GM12878 (cell line): ENCODE measurements around the gene SLC25A48. TPM values are rescaled to one million over a fixed set of nuclear protein-coding genes. Genes with fewer than 3 reads are reported as not detected.

ENCODE experiments used
- ATAC-seq: fragments of 200-7000 bp; cut with Tn5 transposase; 3 replicates; pipeline ENCODE4 v1.9.1; 2020; ENCODE audit warnings: mild to moderate bottlenecking, moderate library complexity
- BruUV-seq: library from RNA; stranded (reverse); fragments of 400-500 nt; replicated peaks from 2 replicates; lab custom pipeline; 2021; lab: Mats Ljungman, UMichigan
- CTCF ChIA-PET: fragments of 300-600 bp; sonication (Branson Sonifier 250); formaldehyde crosslinking; extraction: SDS; loops from one replicate; lab custom pipeline; 2021; ENCODE audit warnings: inconsistent platforms; lab: Yijun Ruan, JAX
- POLR2A ChIA-PET: fragments of 350-600 bp; formaldehyde crosslinking; extraction: SDS; loops from one replicate; lab custom pipeline; 2021; ENCODE audit warnings: inconsistent platforms; lab: Charles Lee
- RAD21 ChIA-PET: fragments of 300-600 bp; sonication (Branson Sonifier 250); formaldehyde crosslinking; loops from one replicate; lab custom pipeline; 2023; ENCODE audit warnings: antibody characterized with exemption; ENCODE audit not compliant: unreplicated experiment; lab: Charles Lee
- SMC1A ChIA-PET: fragments of 300-600 bp; sonication (Branson Sonifier 250); formaldehyde crosslinking; loops from one replicate; lab custom pipeline; 2023; ENCODE audit not compliant: unreplicated experiment, uncharacterized antibody; lab: Charles Lee
- DNase-seq: peaks from one replicate; pipeline ENCODE4 v3.0.0-alpha.2; 2011; ENCODE audit warnings: low read depth, low spot score
- FAIRE-seq: peaks from 3 replicates; lab custom pipeline; 2011; peaks lifted over from hg19 to GRCh38; lab: Jason Lieb, UNC
- H2AFZ ChIP-seq: 2 replicates; pipeline ENCODE4 v1.6.0; 2011; ENCODE audit warnings: low read depth, low read length, control low read depth; ENCODE audit not compliant: control insufficient read depth
- H3K27ac ChIP-seq: 2 replicates; pipeline ENCODE4 v1.5.1; 2011; ENCODE audit warnings: control low read depth; ENCODE audit not compliant: control insufficient read depth, insufficient read depth
- H3K27me3 ChIP-seq, 2 experiments: replicated peaks in 1 of 2; 2 replicates each; pipeline versions ENCODE4 v1.6.0 to v1.6.1; 2011; ENCODE audit warnings: low read length in 1 of 2; ENCODE audit not compliant: control insufficient read depth in 2 of 2, insufficient read depth in 2 of 2
- H3K36me3 ChIP-seq, 2 experiments: 2 replicates each; pipeline ENCODE4 v1.5.1; 2011; ENCODE audit warnings: low read length in 1 of 2; ENCODE audit not compliant: control insufficient read depth in 2 of 2, insufficient read depth in 2 of 2
- H3K4me1 ChIP-seq: 2 replicates; pipeline ENCODE4 v1.6.1; 2011; ENCODE audit warnings: mild to moderate bottlenecking, low read length, moderate library complexity, mixed read lengths; ENCODE audit not compliant: control insufficient read depth, insufficient read depth
- H3K4me2 ChIP-seq: 2 replicates; pipeline ENCODE4 v1.6.0; 2011; ENCODE audit warnings: control low read depth; ENCODE audit not compliant: control insufficient read depth, insufficient read depth
- H3K4me3 ChIP-seq: fragments of 200-600 bp; sonication (generic); 2 replicates; pipeline ENCODE4 v1.5.1; 2016
- H3K79me2 ChIP-seq: 2 replicates; pipeline ENCODE4 v1.6.0; 2011; ENCODE audit warnings: low read length; ENCODE audit not compliant: control insufficient read depth, insufficient read depth
- H3K9ac ChIP-seq: 2 replicates; pipeline ENCODE4 v1.8.0; 2011; ENCODE audit warnings: low read length, control low read depth, mixed read lengths; ENCODE audit not compliant: control insufficient read depth, insufficient read depth
- H3K9me3 ChIP-seq: replicated peaks from 3 replicates; pipeline ENCODE4 v1.5.1; 2011; ENCODE audit warnings: mild to moderate bottlenecking, low read length; ENCODE audit not compliant: control insufficient read depth, insufficient read depth
- H4K20me1 ChIP-seq: 2 replicates; pipeline ENCODE4 v1.6.0; 2011; ENCODE audit not compliant: control insufficient read depth, insufficient read depth
- BHLHE40 ChIP-seq, 2 experiments: fragments of 450-650 bp in 1 of 2; IDR thresholded peaks; 2 replicates each; pipeline ENCODE4 v1.6.1; 2011 to 2017; ENCODE audit warnings: low read depth in 2 of 2, borderline replicate concordance in 1 of 2, improper control_type of control experiment in 1 of 2, low read length in 1 of 2, mild to moderate bottlenecking in 1 of 2
- MTA2 ChIP-seq: fragments of 450-650 bp; IDR thresholded peaks from 2 replicates; pipeline ENCODE4 v1.6.1; 2016; ENCODE audit warnings: low read depth, mild to moderate bottlenecking, moderate library complexity
- NR2C2 ChIP-seq: IDR thresholded peaks from 2 replicates; pipeline ENCODE4 v1.6.1; 2011; ENCODE audit warnings: borderline replicate concordance, low read depth; ENCODE audit not compliant: control insufficient read depth, insufficient read length
- POLR2A ChIP-seq: IDR thresholded peaks from 2 replicates; pipeline ENCODE4 v1.6.1; 2011; ENCODE audit warnings: low read depth, mild to moderate bottlenecking, low read length
- SIX5 ChIP-seq: IDR thresholded peaks from 2 replicates; pipeline ENCODE4 v1.6.1; 2011; ENCODE audit warnings: mild to moderate bottlenecking, low read depth, low read length, moderate library complexity; ENCODE audit not compliant: severe bottlenecking
- YY1 ChIP-seq: IDR thresholded peaks from 2 replicates; pipeline ENCODE4 v1.6.1; 2011; ENCODE audit warnings: low read depth, mild to moderate bottlenecking, low read length
- WGBS: methylation state at CpG from one replicate; pipeline ENCODE4 v1.1.6; 2016; ENCODE audit warnings: low lambda C conversion rate; ENCODE audit not compliant: insufficient replicate concordance, insufficient coverage; ENCODE audit errors: missing lambda C conversion rate; 5-methylcytosine and 5-hydroxymethylcytosine counted together
- in situ Hi-C: fragments of 300-500 bp; cut with MboI; formaldehyde crosslinking; loops from 9 replicates; pipeline ENCODE4 v1.14.3; 2018; ENCODE audit warnings: mixed read lengths
- intact Hi-C: fragments of 100-400 bp; cut with micrococcal nuclease; formaldehyde crosslinking; loops from one replicate; pipeline ENCODE4 v1.14.2; 2022; ENCODE audit not compliant: unreplicated experiment
- polyA plus RNA-seq, 11 experiments: library from polyadenylated mRNA; depleted of rRNA in 4 of 11; unstranded in 6 of 11; stranded (reverse) in 5 of 11; fragments of >200 nt; fragmentation: Nextera tagmentation in 4 of 11; fragmentation: Illumina TruSeq in 1 of 11; extraction: Ambion mirVana in 4 of 11; extraction: Trizol in 1 of 11; gene quantifications; 1 replicate in 1 of 11; 2 replicates in 10 of 11; pipeline versions ENCODE4 v1.2.1 to v1.2.3, GENCODE V29; 2011 to 2016; ENCODE audit warnings: inconsistent platforms in 2 of 11, missing spikeins in 2 of 11, low read depth in 1 of 11
- total RNA-seq, 4 experiments: library from RNA; depleted of rRNA in 3 of 4; stranded (reverse); fragments of >200 nt in 3 of 4; fragmentation: Illumina TruSeq in 1 of 4; extraction: Trizol in 1 of 4; gene quantifications; 2 replicates each; pipeline versions ENCODE4 v1.2.1 to v1.2.3, GENCODE V29; 2013 to 2021
- TF ChIP-seq, protein P1 (sequence below): fragments of 150-350 bp; IDR thresholded peaks from 2 replicates; pipeline ENCODE4 v1.6.1; 2016; ENCODE audit warnings: low read depth, low read length
- TF ChIP-seq, protein P2 (sequence below): fragments of 450-650 bp; formaldehyde crosslinking; IDR thresholded peaks from 2 replicates; pipeline ENCODE4 v1.4.0; 2022; ENCODE audit warnings: mild to moderate bottlenecking, moderate library complexity

SLC25A48 gene
- total and polyA plus RNA-seq, 10 of the 15 experiments (the other 5 are each of a cell fraction or from before 2014, with no cell fraction given): 0.06 TPM; not detected in 9

DNA sequence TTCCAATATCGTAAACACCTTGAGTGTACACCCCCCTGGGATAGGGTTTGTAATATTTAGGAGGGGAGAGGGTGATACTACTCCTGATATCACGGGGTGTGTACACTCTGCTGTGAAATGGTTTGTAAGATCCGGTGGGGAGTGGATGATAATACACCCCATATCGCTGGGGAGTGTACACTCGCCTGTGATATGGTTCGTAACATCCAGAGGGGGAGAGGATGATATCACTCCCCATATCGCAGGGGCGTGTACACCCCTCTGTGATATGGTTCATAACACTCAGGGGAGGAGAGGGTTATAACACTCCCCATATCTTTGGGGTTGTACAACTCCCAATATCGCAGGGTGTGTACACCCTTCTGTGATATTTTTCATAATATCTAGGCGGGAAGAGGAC is 33.8 kb upstream of the SLC25A48 start:
- ChIA-PET SMC1A (no interaction called here), POLR2A (no interaction called here), RAD21 (no interaction called here), CTCF (no interaction called here)
- TF ChIP-seq BHLHE40 (IDR thresholded peaks at IDR 0.05; ENCODE audit: borderline replicate concordance in 1 of 2, low read depth in 2 of 2, low read length in 1 of 2): no peak
- TF ChIP-seq YY1: no peak
- TF ChIP-seq, protein P1, sequence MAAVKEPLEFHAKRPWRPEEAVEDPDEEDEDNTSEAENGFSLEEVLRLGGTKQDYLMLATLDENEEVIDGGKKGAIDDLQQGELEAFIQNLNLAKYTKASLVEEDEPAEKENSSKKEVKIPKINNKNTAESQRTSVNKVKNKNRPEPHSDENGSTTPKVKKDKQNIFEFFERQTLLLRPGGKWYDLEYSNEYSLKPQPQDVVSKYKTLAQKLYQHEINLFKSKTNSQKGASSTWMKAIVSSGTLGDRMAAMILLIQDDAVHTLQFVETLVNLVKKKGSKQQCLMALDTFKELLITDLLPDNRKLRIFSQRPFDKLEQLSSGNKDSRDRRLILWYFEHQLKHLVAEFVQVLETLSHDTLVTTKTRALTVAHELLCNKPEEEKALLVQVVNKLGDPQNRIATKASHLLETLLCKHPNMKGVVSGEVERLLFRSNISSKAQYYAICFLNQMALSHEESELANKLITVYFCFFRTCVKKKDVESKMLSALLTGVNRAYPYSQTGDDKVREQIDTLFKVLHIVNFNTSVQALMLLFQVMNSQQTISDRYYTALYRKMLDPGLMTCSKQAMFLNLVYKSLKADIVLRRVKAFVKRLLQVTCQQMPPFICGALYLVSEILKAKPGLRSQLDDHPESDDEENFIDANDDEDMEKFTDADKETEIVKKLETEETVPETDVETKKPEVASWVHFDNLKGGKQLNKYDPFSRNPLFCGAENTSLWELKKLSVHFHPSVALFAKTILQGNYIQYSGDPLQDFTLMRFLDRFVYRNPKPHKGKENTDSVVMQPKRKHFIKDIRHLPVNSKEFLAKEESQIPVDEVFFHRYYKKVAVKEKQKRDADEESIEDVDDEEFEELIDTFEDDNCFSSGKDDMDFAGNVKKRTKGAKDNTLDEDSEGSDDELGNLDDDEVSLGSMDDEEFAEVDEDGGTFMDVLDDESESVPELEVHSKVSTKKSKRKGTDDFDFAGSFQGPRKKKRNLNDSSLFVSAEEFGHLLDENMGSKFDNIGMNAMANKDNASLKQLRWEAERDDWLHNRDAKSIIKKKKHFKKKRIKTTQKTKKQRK: no peak
- TF ChIP-seq POLR2A: no peak
- TF ChIP-seq, protein P2, sequence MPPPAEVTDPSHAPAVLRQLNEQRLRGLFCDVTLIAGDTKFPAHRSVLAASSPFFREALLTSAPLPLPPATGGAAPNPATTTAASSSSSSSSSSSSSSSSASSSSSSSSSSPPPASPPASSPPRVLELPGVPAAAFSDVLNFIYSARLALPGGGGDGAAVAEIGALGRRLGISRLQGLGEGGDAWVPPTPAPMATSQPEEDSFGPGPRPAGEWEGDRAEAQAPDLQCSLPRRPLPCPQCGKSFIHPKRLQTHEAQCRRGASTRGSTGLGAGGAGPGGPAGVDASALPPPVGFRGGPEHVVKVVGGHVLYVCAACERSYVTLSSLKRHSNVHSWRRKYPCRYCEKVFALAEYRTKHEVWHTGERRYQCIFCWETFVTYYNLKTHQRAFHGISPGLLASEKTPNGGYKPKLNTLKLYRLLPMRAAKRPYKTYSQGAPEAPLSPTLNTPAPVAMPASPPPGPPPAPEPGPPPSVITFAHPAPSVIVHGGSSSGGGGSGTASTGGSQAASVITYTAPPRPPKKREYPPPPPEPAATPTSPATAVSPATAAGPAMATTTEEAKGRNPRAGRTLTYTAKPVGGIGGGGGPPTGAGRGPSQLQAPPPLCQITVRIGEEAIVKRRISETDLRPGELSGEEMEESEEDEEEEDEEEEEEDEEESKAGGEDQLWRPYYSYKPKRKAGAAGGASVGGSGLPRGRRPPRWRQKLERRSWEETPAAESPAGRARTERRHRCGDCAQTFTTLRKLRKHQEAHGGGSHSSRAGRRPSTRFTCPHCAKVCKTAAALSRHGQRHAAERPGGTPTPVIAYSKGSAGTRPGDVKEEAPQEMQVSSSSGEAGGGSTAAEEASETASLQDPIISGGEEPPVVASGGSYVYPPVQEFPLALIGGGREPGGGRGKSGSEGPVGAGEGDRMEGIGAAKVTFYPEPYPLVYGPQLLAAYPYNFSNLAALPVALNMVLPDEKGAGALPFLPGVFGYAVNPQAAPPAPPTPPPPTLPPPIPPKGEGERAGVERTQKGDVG (CRISPR knock-in tag): no peak
- TF ChIP-seq SIX5: no peak
- no peak for TF ChIP-seq NR2C2
- TF ChIP-seq MTA2: no peak
- Histone ChIP-seq H3K9ac (no peak overlapping the region), H3K36me3 (no peaks in the 10 kb centered on the region), H3K27me3 (no peaks in the 10 kb centered on the region), H2AFZ (no peak overlapping the region), H3K4me1 (no peaks in the 10 kb centered on the region), H3K4me3 (no peak overlapping the region), H3K79me2 (no peaks in the 10 kb centered on the region), H3K9me3 (no peaks in the 10 kb centered on the region), H4K20me1 (no peaks in the 10 kb centered on the region), H3K27ac (no peak overlapping the region), H3K4me2 (no peak overlapping the region)
- WGBS: 39% methylated on average over 10 of the region's 10 CpGs
- no TSS peak for BruUV-seq
- intact Hi-C loops: no loop called here
- no peak for FAIRE-seq
- no peak for ATAC-seq
- no peak for DNase-seq
- in situ Hi-C loops: no loop called here
